Measurements from ENCODE around the gene KCNK10.

KCNK10 gene

DNA sequence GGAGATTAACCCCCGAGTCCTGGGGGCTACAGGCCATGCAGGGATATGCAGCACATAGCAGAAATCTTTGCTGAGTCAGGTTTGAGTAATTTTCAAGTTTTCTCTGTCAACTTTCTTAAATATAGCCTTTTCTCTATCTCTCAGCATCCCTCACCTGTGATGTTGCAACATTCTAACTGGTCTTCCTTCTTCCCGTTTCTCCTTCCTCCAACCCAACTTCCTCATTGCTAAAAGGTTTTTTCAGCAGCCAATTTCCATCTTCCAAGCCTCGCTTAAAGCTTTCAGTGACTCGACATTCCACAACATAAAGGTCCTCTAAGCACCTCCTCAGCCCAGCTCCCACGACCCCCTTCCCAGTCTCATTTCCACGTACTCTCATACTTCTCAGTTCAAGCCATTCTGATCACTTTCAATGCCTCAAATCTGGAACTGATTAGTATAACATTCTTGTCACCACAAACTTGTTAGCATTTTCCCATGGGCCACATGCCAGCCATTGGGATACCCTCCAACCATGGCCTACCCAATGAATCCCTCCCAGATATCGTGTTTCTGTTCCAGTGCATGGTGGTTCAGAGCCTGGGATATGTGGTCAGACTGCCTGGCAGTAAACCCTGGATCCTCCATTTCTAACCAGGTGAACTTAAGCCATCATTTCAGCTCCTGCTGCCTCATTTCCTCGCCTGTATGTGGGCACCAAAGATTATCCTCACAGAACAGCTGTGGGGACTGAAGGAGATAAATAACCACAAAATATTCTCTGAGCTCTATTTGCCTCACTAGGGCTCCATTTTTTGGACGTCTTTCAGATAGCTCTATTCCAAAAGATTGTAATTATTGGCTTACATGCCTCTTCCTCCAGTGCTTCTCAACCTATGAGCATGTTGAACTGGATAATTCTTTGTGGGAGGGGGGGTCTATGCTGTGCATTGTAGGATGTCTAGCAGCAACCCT lies 65.8 kb downstream of the KCNK10 start:
- Histone ChIP-seq H3K27ac (ENCODE audit: low read depth, low read length, poor library complexity, severe bottlenecking) (no peak overlapping the region), H2AFZ (ENCODE audit: low read length) (no peak overlapping the region), H3K36me3 (ENCODE audit: insufficient read depth, low read length) (no peaks in the 10 kb centered on the region), H3K4me2 (ENCODE audit: low read length) (no peak overlapping the region), H3K9me3 (ENCODE audit: low read length) (no peaks in the 10 kb centered on the region), H3K79me2 (ENCODE audit: insufficient read depth, low read length) (no peaks in the 10 kb centered on the region), H3F3A (ENCODE audit: insufficient read depth, low read length) (no peaks in the 10 kb centered on the region), H3K27me3 (ENCODE audit: insufficient read depth, low read length) (no peaks in the 10 kb centered on the region), H3K9me2 (ENCODE audit: low read depth, low read length) (no peaks in the 10 kb centered on the region), H3K4me3 (ENCODE audit: low read depth, low read length, poor library complexity, severe bottlenecking) (no peak overlapping the region), H3K9ac (ENCODE audit: low read length) (no peak overlapping the region), H4K20me1 (ENCODE audit: insufficient read depth, low read length) (no peaks in the 10 kb centered on the region), H3K4me1 (ENCODE audit: insufficient read depth, low read length, severe bottlenecking) (no peaks in the 10 kb centered on the region)
- TF ChIP-seq, protein P1, sequence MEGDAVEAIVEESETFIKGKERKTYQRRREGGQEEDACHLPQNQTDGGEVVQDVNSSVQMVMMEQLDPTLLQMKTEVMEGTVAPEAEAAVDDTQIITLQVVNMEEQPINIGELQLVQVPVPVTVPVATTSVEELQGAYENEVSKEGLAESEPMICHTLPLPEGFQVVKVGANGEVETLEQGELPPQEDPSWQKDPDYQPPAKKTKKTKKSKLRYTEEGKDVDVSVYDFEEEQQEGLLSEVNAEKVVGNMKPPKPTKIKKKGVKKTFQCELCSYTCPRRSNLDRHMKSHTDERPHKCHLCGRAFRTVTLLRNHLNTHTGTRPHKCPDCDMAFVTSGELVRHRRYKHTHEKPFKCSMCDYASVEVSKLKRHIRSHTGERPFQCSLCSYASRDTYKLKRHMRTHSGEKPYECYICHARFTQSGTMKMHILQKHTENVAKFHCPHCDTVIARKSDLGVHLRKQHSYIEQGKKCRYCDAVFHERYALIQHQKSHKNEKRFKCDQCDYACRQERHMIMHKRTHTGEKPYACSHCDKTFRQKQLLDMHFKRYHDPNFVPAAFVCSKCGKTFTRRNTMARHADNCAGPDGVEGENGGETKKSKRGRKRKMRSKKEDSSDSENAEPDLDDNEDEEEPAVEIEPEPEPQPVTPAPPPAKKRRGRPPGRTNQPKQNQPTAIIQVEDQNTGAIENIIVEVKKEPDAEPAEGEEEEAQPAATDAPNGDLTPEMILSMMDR (IDR thresholded peaks at IDR 0.05; ENCODE audit: low read length) = no peak
- TF ChIP-seq EZH2 (IDR thresholded peaks at IDR 0.05; ENCODE audit: borderline replicate concordance, low read length) = no peak

DNA sequence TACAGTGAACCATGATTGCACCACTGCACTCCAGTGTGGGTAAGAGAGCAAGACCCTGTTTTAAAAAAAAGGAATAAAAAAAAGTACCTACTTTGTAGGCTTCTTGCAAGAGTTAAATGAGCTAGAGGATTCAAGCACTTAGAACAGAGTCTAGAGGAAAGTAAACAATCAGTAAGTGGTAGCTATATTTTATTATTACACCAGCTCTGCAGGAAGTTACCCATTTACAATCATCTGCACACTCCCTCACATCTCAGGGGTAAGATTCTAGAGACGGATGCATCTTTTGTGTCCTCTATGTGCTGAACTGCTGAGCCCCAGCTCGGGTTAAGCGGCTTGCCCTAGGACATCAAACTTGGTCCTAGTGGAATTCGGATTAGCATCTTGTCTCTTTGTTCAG lies 67.3 kb downstream of the KCNK10 start:
- no peaks in the 10 kb centered on the region for H3K9me2 ChIP-seq (ENCODE audit: low read depth, low read length)
- TF ChIP-seq EZH2 (IDR thresholded peaks at IDR 0.05; ENCODE audit: borderline replicate concordance, low read length) = no peak
- TF ChIP-seq, protein P1 (IDR thresholded peaks at IDR 0.05; ENCODE audit: low read length) = no peak

GRCh38 chr14:88255196-88255595 lies 67.9 kb downstream of the KCNK10 start:
- H3K4me2 ChIP-seq (ENCODE audit: low read length) = no peak overlapping the region
- no peak overlapping the region for H3K9ac ChIP-seq (ENCODE audit: low read length)
- H3K4me3 ChIP-seq (ENCODE audit: low read depth, low read length, poor library complexity, severe bottlenecking) = no peak overlapping the region
- H3K27me3 ChIP-seq (ENCODE audit: insufficient read depth, low read length) = no peaks in the 10 kb centered on the region
- H2AFZ ChIP-seq (ENCODE audit: low read length) = no peak overlapping the region
- no peaks in the 10 kb centered on the region for H3K36me3 ChIP-seq (ENCODE audit: insufficient read depth, low read length)
- H3K4me1 ChIP-seq (ENCODE audit: insufficient read depth, low read length, severe bottlenecking) = no peaks in the 10 kb centered on the region
- no peak overlapping the region for H3K27ac ChIP-seq (ENCODE audit: low read depth, low read length, poor library complexity, severe bottlenecking)
- no peaks in the 10 kb centered on the region for H3K9me2 ChIP-seq (ENCODE audit: low read depth, low read length)
- no peaks in the 10 kb centered on the region for H3F3A ChIP-seq (ENCODE audit: insufficient read depth, low read length)
- TF ChIP-seq, protein P1 (IDR thresholded peaks at IDR 0.05; ENCODE audit: low read length) = no peak
- TF ChIP-seq EZH2 (IDR thresholded peaks at IDR 0.05; ENCODE audit: borderline replicate concordance, low read length) = no peak
- no peaks in the 10 kb centered on the region for H4K20me1 ChIP-seq (ENCODE audit: insufficient read depth, low read length)
- no peaks in the 10 kb centered on the region for H3K79me2 ChIP-seq (ENCODE audit: insufficient read depth, low read length)
- H3K9me3 ChIP-seq (ENCODE audit: low read length) = no peaks in the 10 kb centered on the region

More for the DNA sequence above, 67.3 kb downstream of the KCNK10 start:
- Histone ChIP-seq H3K4me3 (ENCODE audit: low read depth, low read length, poor library complexity, severe bottlenecking) (no peak overlapping the region), H2AFZ (ENCODE audit: low read length) (no peak overlapping the region), H3K4me1 (ENCODE audit: insufficient read depth, low read length, severe bottlenecking) (no peaks in the 10 kb centered on the region), H3K9me3 (ENCODE audit: low read length) (no peaks in the 10 kb centered on the region), H4K20me1 (ENCODE audit: insufficient read depth, low read length) (no peaks in the 10 kb centered on the region), H3K36me3 (ENCODE audit: insufficient read depth, low read length) (no peaks in the 10 kb centered on the region), H3K9ac (ENCODE audit: low read length) (no peak overlapping the region), H3K4me2 (ENCODE audit: low read length) (no peak overlapping the region), H3K27ac (ENCODE audit: low read depth, low read length, poor library complexity, severe bottlenecking) (no peak overlapping the region), H3F3A (ENCODE audit: insufficient read depth, low read length) (no peaks in the 10 kb centered on the region), H3K27me3 (ENCODE audit: insufficient read depth, low read length) (no peaks in the 10 kb centered on the region), H3K79me2 (ENCODE audit: insufficient read depth, low read length) (no peaks in the 10 kb centered on the region)

Measured in OCI-LY1 (cell line).